HG02970 (cell line): ENCODE results near the gene PPP1R14B.

ENCODE experiments used
- ATAC-seq: cut with Tn5 transposase; IDR thresholded peaks from one replicate; pipeline ENCODE4 v1.9.1; 2021; ENCODE audit warnings: mild to moderate bottlenecking, moderate library complexity, moderate number of reproducible peaks; ENCODE audit not compliant: unreplicated experiment, low FRiP score

PPP1R14B gene

GRCh38 chr11:64233913-64234586 lies 12.7 kb downstream of the PPP1R14B start, which contains the start of gene VEGFB:
Gene VEGFB, plus strand, starts transcription at chr11:64234584. Its CDS starts 250 bp downstream, at chr11:64234834.
- ATAC-seq: peak; percentile 38

GRCh38 chr11:64232967-64233315 lies 13.8 kb downstream of the PPP1R14B start:
- no peak for ATAC-seq

GRCh38 chr11:64232182-64232966 lies 14.4 kb downstream of the PPP1R14B start:
- no peak for ATAC-seq

DNA sequence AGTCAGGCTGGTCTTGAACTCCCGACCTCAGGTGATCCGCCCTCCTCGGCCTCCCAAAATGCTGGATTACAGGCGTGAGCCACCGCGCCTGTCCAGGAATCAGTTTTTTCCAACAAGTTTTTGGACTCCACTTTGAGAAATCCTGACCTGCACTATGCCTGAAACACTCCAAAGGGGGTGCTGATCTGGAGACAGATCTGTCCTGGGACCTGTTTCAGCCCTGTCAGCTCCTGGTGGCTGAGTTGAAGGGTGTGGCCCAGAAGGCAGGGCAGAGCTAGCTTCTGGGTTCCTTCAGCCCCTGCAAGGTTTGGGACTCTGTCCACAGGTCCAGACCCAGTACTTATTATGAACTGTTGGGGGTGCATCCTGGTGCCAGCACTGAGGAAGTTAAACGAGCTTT lies 15.2 kb downstream of the PPP1R14B start:
- ATAC-seq: no peak

- ATAC-seq: no peak
These were observed 15.8 kb downstream of the PPP1R14B start for GRCh38 chr11:64230985-64231365.

DNA sequence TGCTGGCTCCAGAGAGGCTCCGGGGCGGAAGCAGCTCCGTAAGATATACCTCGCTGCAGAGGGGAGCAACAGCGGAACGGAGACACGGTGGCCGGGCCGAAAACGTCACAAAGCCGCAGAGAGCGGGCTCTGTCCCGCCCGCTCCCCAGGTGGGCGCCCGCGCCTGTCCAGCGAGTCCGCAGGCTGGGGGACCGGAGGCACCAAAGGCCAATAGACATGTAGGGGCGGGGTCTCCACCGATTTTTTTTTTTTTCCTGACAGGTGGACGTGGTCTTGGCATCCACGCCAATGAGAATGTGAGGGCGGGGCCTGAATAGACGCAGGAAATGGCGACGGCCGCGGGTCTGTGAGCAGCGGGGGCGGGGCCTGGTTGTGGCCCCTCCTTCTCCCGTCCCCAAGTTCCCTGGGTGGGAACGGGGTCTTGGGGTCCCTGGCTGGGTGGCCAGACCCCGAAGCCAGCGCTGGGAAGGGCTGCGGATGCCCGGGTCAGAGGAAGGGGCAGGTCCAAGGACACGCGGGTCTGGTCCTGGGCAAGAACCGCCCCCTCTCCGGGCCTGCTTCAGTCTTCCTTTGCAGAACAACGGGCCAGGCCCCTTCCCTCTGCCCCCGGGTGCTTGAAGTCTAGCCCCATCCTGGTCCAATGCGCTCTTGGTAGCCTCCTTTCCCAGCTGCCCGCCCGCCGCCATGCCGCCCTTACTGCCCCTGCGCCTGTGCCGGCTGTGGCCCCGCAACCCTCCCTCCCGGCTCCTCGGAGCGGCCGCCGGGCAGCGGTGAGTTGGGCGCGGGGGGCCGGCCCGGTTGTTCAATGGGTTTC lies 16.4 kb downstream of the PPP1R14B start, which contains the start of gene DNAJC4:
TSS of gene DNAJC4 (plus strand) at position 378 of the 814 bp plus-strand sequence. CDS start at position 685, 307 bp downstream.
- ATAC-seq: peak; percentile 40

DNA sequence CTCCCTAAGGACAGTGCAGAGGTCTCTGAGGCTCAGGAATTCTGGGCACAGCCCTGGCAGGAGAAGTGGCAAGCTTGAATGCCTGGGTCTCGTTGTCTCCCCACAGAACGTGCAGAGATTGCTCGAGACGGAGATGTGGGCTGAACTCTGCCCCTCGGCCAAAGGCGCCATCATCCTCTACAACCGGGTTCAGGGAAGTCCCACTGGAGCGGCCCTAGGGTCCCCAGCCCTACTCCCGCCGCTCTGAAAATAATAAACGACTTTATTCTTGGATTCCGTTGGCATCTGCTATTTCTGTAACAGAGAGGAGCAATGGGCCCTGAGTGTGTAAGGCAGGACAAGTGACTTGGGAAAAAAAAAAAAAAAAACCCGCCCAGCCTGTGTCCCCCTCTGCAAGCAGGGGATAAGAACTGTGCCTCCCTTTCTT lies 17.0 kb downstream of the PPP1R14B start:
- no peak for ATAC-seq

DNA sequence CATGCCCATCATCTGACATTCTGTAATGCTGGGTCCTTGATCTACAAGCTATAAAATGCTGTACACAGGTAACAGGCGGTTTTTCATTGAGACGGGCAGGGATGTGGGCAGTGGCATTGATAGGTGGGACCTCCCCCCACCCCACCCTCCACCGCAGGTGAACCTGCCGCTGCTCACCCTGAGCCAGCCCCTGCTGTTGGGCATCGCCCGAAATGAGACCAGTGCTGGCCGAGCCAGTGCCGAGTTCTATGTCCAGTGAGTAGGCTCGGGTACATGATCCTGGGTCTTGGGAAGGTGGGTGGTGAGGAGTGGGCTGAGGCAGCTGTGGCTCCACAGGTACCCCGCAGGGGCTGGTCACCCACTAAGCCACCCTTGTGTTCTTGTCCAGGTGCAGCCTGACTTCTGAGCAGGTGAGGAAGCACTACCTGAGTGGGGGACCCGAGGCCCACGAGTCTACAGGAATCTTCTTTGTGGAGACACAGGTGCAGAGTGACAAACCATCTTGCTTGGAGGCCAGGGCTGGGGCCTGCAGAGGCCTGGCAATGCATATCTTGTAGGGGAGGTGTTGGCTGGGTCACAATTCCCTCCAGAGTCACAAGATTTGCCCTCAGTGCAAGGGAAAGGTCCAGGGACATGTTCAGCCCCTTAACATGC lies 17.5 kb downstream of the PPP1R14B start:
- no peak for ATAC-seq

DNA sequence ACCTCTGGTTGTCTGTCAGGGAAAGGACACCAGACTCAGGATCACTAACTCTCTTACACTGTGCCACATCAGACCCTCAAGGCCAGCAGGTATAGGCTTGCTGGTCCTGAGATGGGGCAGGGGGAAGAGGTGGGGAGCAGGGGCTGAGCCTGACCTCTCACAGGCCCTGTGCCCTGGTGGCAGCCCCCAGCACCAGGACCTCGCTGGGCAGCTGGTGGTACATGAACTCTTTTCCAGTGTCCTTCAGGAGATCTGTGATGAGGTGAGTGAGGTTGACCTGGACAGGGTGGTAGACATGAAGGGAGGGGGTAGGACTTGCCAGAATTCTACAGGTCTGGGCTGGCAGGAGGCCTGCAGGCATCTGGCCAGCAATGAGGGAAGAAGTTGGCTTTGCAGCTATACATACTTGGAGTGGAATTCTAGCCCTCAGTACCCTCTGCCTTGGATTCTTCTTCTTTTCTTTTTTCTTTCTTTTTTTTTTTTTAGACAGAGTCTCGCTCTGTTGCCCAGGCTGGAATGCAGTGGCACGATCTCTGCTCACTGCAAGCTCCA lies 19.3 kb downstream of the PPP1R14B start:
- no peak for ATAC-seq

- ATAC-seq: no peak
These were observed 20.2 kb downstream of the PPP1R14B start for GRCh38 chr11:64226507-64227051.

GRCh38 chr11:64225608-64226506 lies 20.9 kb downstream of the PPP1R14B start, which contains the start of the genes NUDT22 and TRPT1:
Gene NUDT22, plus strand, starts transcription at chr11:64226274. Its CDS starts 379 bp downstream, at chr11:64226653.
Gene TRPT1, minus strand, starts transcription at chr11:64226186. Its CDS starts 326 bp downstream, at chr11:64225860.
- ATAC-seq: peak; percentile 56

GRCh38 chr11:64224891-64225607 lies 21.7 kb downstream of the PPP1R14B start:
- ATAC-seq: no peak

GRCh38 chr11:64224151-64224890 lies 22.4 kb downstream of the PPP1R14B start:
- no peak for ATAC-seq

DNA sequence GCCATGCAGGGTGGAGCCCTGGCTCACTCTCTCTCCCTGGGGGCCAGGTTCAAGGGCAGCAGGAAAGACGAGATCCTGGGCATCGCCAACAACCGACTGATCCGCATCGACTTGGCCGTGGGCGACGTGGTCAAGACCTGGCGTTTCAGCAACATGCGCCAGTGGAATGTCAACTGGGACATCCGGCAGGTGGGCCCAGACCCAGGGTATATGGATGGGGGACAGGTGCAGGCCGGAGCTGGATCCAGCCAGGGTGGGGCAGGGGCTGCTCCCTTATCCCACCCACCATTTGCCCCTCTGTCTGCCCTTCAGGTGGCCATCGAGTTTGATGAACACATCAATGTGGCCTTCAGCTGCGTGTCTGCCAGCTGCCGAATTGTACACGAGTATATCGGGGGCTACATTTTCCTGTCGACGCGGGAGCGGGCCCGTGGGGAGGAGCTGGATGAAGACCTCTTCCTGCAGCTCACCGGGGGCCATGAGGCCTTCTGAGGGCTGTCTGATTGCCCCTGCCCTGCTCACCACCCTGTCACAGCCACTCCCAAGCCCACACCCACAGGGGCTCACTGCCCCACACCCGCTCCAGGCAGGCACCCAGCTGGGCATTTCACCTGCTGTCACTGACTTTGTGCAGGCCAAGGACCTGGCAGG lies 23.6 kb downstream of the PPP1R14B start:
- no peak for ATAC-seq

DNA sequence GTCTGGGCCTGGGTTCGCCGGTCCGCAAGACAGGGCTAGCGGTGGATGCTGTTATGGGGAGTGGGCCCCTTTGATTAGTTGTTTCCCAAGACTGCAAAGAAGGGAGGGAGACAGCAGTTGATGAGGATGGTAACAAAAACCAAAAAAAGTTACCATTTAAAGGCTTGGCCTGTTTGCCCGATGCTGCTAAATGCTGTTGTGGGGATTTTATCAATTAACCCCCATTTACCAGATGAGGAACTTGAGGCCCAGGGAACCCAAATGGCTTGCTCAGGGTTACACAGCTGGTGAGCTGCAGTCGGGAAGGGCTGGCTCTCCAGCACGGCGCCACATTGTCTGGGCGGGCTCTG lies 24.1 kb downstream of the PPP1R14B start:
- ATAC-seq: no peak

- ATAC-seq: no peak
These were observed 25.9 kb downstream of the PPP1R14B start for GRCh38 chr11:64220798-64221197.

DNA sequence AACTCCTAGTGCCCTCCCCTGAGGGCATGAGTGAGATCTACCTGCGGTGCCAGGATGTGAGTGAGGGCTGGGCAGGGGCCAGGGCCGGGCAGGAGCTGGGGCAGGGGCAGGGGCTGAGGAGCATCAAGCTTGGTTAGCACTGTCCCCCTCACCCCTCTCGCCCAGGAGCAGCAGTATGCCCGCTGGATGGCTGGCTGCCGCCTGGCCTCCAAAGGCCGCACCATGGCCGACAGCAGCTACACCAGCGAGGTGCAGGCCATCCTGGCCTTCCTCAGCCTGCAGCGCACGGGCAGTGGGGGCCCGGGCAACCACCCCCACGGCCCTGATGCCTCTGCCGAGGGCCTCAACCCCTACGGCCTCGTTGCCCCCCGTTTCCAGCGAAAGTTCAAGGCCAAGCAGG lies 26.5 kb downstream of the PPP1R14B start:
- ATAC-seq: no peak
